KMS-11 (cell line): ENCODE results near the gene KCNT1.

ENCODE experiments used
- H2AFZ ChIP-seq: fragments of 200-600 bp; sonication (generic); 2 replicates; pipeline ENCODE4 v1.6.1; 2016; ENCODE audit warnings: antibody characterized with exemption, mixed run types, low read depth
- H3K27ac ChIP-seq: fragments of 200-600 bp; sonication (generic); 2 replicates; pipeline ENCODE4 v1.6.1; 2016; ENCODE audit warnings: mild to moderate bottlenecking, mixed run types
- H3K27me3 ChIP-seq: fragments of 200-600 bp; sonication (generic); 2 replicates; pipeline ENCODE4 v1.6.1; 2017; ENCODE audit warnings: mild to moderate bottlenecking, low read depth, mixed run types, moderate library complexity; ENCODE audit not compliant: insufficient read depth
- H3K36me3 ChIP-seq: fragments of 200-600 bp; sonication (generic); 2 replicates; pipeline ENCODE4 v1.6.1; 2017; ENCODE audit warnings: mild to moderate bottlenecking, mixed run types; ENCODE audit not compliant: insufficient read depth
- H3K4me1 ChIP-seq: fragments of 200-600 bp; sonication (generic); 2 replicates; pipeline ENCODE4 v1.6.1; 2016; ENCODE audit warnings: mild to moderate bottlenecking, low read depth, mixed run types; ENCODE audit not compliant: poor library complexity, severe bottlenecking
- H3K4me2 ChIP-seq: fragments of 200-600 bp; sonication (generic); 2 replicates; pipeline ENCODE4 v1.7.0; 2016; ENCODE audit warnings: mild to moderate bottlenecking, mixed run types
- H3K4me3 ChIP-seq: fragments of 200-600 bp; sonication (generic); IDR thresholded peaks from 2 replicates; pipeline ENCODE4 v1.6.1; 2017; ENCODE audit warnings: low read depth, low read length, mixed read lengths; ENCODE audit not compliant: insufficient read depth
- H3K79me2 ChIP-seq: fragments of 200-600 bp; sonication (generic); 2 replicates; pipeline ENCODE4 v1.6.1; 2016; ENCODE audit warnings: low read depth, mixed run types; ENCODE audit not compliant: insufficient read depth
- H3K9ac ChIP-seq: fragments of 200-600 bp; sonication (generic); 2 replicates; pipeline ENCODE4 v1.6.1; 2016; ENCODE audit warnings: mild to moderate bottlenecking, mixed run types
- H4K20me1 ChIP-seq: fragments of 200-600 bp; sonication (generic); 2 replicates; pipeline ENCODE4 v1.6.1; 2016; ENCODE audit warnings: mild to moderate bottlenecking, mixed run types; ENCODE audit not compliant: insufficient read depth
- TF ChIP-seq, protein P1 (sequence below): fragments of 200-600 bp; sonication (generic); conservative IDR thresholded peaks from 2 replicates; pipeline ENCODE4 v1.6.1; 2017; ENCODE audit warnings: low read depth, mild to moderate bottlenecking, antibody characterized with exemption, low read length, moderate library complexity, mixed read lengths

Gene KCNT1

DNA sequence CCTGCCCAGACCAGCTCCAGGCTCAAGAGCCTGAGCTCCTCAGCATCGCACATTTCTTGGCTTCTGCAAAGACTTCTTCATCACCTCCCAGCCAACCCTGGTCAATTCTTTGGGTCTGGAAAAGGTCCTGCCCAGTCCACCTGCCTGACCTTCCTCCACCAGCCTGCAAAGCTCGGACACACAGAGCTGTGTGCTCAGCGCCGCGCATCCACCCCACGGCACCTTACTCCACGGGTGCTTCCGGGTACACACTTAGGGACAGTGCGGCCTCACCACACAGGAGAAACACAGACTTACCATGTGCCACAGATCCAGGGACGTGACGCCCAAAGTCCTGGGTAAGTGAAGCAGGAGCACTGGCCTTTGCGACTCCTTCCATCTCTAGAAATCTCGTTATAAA, 97.3 kb downstream of the KCNT1 start:
- no peak overlapping the region for H3K4me2 ChIP-seq
- TF ChIP-seq, protein P1, sequence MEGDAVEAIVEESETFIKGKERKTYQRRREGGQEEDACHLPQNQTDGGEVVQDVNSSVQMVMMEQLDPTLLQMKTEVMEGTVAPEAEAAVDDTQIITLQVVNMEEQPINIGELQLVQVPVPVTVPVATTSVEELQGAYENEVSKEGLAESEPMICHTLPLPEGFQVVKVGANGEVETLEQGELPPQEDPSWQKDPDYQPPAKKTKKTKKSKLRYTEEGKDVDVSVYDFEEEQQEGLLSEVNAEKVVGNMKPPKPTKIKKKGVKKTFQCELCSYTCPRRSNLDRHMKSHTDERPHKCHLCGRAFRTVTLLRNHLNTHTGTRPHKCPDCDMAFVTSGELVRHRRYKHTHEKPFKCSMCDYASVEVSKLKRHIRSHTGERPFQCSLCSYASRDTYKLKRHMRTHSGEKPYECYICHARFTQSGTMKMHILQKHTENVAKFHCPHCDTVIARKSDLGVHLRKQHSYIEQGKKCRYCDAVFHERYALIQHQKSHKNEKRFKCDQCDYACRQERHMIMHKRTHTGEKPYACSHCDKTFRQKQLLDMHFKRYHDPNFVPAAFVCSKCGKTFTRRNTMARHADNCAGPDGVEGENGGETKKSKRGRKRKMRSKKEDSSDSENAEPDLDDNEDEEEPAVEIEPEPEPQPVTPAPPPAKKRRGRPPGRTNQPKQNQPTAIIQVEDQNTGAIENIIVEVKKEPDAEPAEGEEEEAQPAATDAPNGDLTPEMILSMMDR: no peak
- H3K36me3 ChIP-seq: no peaks in the 10 kb centered on the region
- H3K27ac ChIP-seq: no peak overlapping the region
- H3K4me3 ChIP-seq: no peak overlapping the region
- no peaks in the 10 kb centered on the region for H4K20me1 ChIP-seq
- peaks cover 28% of the 10 kb centered on the region; the same call in 1 of the 2 replicates for H3K27me3 ChIP-seq
- no peak overlapping the region for H2AFZ ChIP-seq
- H3K4me1 ChIP-seq: no peaks in the 10 kb centered on the region
- no peak overlapping the region for H3K9ac ChIP-seq
- no peaks in the 10 kb centered on the region for H3K79me2 ChIP-seq

DNA sequence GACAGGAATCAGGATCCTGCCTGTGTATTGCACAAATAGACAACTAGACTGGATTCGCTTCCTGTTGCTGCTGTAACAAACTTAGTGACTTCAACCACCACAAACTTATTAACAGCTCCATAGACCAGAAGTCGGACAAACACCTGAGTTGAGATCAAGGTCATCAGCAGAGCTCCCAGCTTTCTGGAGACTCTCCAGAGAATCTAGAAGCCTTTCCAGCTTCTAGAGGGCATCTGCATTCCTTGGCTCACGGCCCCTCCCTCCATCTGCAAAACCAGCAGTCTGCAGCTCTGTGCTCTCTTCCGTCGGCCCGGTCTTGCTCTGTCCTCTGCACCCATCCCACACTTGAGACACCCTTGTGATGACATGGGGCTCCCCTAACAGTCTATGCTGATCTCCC, 99.1 kb downstream of the KCNT1 start:
- H3K36me3 ChIP-seq: no peaks in the 10 kb centered on the region
- no peak overlapping the region for H3K27ac ChIP-seq
- H3K79me2 ChIP-seq: no peaks in the 10 kb centered on the region
- H3K27me3 ChIP-seq: peaks cover 12% of the 10 kb centered on the region; the same call in 1 of the 2 replicates
- TF ChIP-seq, protein P1: no peak
- H4K20me1 ChIP-seq: no peaks in the 10 kb centered on the region
- H3K4me1 ChIP-seq: no peaks in the 10 kb centered on the region
- H3K9ac ChIP-seq: no peak overlapping the region
- H2AFZ ChIP-seq: no peak overlapping the region
- H3K4me3 ChIP-seq: no peak overlapping the region
- H3K4me2 ChIP-seq: no peak overlapping the region

GRCh38 chr9:135802876-135803419, 101.0 kb downstream of the KCNT1 start:
- no peak overlapping the region for H3K9ac ChIP-seq
- no peak overlapping the region for H3K4me3 ChIP-seq
- H3K4me1 ChIP-seq: no peaks in the 10 kb centered on the region
- no peak overlapping the region for H2AFZ ChIP-seq
- TF ChIP-seq, protein P1: no peak
- H3K4me2 ChIP-seq: no peak overlapping the region
- H3K36me3 ChIP-seq: no peaks in the 10 kb centered on the region
- no peaks in the 10 kb centered on the region for H3K79me2 ChIP-seq
- peaks cover 12% of the 10 kb centered on the region; the same call in 1 of the 2 replicates for H3K27me3 ChIP-seq
- H3K27ac ChIP-seq: no peak overlapping the region
- H4K20me1 ChIP-seq: no peaks in the 10 kb centered on the region

DNA sequence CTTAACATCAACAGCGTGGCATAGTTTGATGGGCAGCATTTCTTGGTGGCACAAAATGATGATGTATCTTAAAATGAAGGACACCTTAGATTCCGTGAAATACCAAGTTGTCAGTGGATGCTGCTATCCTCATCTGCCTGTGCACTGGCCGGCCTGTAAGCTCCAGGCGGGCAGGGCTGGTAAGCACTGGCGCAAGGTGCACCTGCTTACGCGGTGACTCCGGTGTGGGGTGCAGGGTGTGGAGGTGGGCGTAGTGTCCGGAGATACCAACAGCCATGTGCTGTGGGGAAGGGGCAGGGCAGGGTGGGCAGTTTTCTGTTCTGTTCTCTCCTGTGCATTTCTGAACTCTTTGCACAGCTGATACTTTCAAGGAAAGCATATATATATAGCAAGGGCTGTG, 101.5 kb downstream of the KCNT1 start:
- Histone ChIP-seq H2AFZ (no peak overlapping the region), H3K4me3 (no peak overlapping the region), H3K9ac (no peak overlapping the region), H3K27ac (no peak overlapping the region), H4K20me1 (no peaks in the 10 kb centered on the region), H3K4me1 (no peaks in the 10 kb centered on the region), H3K27me3 (peaks cover 12% of the 10 kb centered on the region; the same call in 1 of the 2 replicates), H3K4me2 (no peak overlapping the region), H3K79me2 (no peaks in the 10 kb centered on the region), H3K36me3 (no peaks in the 10 kb centered on the region)
- TF ChIP-seq, protein P1: no peak
